ENCODE data around the gene MX2. TPM values are rescaled to one million over a fixed set of nuclear protein-coding genes. Genes with fewer than 3 reads are reported as not detected.
"Not testable (repeated sequence)": the region's sequence is repeated elsewhere in the genome, so short reads cannot be mapped to it uniquely, and the experiment has no call there.

MX2 gene
- total RNA-seq: 1 to 10 TPM; 3.2 to 6.1 (median 5.1) TPM

DNA sequence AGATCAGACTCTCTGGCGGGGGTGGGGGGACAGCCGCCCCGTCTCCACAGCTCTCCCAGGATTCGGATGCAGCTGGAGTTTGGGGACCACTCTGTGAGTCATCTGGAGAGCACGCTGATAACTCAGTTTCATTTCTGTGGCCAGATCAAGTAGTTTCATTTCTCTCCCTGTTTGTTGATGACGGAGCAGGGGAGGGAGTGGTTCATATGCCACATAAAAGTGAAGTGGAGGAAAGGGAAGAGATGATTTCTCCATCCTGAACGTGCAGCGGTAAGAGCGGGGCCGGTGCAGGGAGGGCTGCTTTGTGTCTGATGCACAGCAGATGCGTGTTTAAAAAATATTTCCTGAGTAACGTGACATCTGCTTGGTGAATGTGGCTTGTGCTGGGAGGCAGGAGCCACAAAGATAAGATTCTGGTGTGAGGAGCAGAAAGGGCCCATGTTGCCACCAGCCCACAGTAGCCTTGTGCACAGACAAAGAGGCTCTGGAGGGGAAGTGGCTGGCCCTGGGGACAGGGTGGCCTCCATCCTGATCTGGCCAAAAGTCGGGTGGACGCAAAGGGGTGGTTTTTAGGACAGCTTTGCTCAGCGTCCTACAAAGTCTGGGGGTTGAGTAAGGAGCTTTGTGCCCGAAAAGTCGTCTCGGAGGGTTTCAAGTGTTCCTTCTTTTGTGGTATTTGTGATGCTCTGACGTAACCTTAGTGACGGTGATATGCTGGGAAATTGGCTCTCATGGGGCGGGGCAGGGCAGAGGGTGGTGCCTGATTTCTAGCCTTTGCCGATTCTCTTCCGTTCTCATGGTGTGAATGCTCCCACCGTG is at the start of gene MX2:
Gene MX2 (plus strand): TSS at position 242 of the 819 bp plus-strand sequence. CDS start 14,880 bp downstream, outside the sequence.
- H3K27me3 ChIP-seq: no peaks in the 10 kb centered on the region
- TF ChIP-seq POLR2AphosphoS5 (IDR thresholded peaks at IDR 0.05) (no peak), POLR2A (IDR thresholded peaks at IDR 0.05) (peak in 1 of 2 donors; percentile 53)
- 42% methylated on average over 24 of the region's 24 CpGs for WGBS
- H3K9me3 ChIP-seq: no peaks in the 10 kb centered on the region
- H3K36me3 ChIP-seq: no peaks in the 10 kb centered on the region
- H3K27ac ChIP-seq: peak within 1 kb of the TSS; percentile 89
- peak; percentile 89 for DNase-seq (ENCODE audit: low spot score in 2 of 2)
- peaks cover 44% of the 10 kb centered on the region for H3K4me1 ChIP-seq
- peak within 1 kb of the TSS; percentile 43 for H3K4me3 ChIP-seq

DNA sequence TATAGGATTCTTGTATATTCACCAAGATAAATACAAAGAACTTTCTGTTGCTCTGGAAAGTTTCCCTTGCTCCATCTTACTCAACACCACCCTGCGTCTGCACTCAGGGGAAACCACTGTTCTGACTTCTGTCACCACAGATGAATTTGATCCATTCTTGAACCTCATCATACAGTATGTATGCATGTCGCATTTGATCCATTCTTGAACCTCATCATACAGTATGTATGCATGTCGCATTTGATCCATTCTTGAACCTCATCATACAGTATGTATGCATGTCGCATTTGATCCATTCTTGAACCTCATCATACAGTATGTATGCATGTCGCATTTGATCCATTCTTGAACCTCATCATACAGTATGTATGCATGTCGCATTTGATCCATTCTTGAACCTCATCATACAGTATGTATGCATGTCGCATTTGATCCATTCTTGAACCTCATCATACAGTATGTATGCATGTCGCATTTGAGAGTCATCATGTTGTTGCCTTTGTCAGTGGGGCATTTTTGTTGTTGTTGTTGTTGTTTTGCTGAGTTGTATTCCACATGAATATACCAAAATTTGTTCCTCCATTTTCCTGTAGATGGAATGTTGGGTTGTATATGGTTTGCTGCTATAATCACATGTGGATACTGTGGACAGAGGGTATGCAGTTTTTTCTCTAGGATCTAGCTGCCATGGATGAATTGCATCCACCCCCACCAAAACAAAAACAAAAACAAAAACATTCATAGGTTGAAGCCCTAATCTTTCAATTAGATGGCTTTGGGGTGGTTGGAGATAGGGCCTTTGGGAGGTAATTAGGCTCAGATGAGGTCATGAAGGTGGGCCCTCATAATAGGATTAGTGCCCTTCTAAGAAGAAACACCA is 48.3 kb upstream of the MX2 start:
- peaks cover 13% of the 10 kb centered on the region for H3K4me1 ChIP-seq
- not testable (repeated sequence) for H3K4me3 ChIP-seq; H3K36me3 ChIP-seq; H3K9me3 ChIP-seq; H3K27ac ChIP-seq; DNase-seq (ENCODE audit: low spot score in 2 of 2)
- peaks cover 37% of the 10 kb centered on the region for H3K27me3 ChIP-seq
- 96% methylated on average over 6 of the region's 8 CpGs for WGBS

- no peaks in the 10 kb centered on the region for H3K36me3 ChIP-seq
- no peak for DNase-seq (ENCODE audit: low spot score in 2 of 2)
- peaks cover 13% of the 10 kb centered on the region for H3K4me1 ChIP-seq
- no peak overlapping the region for H3K27ac ChIP-seq
- 95% methylated on average over 6 of the region's 6 CpGs for WGBS
- H3K4me3 ChIP-seq: no peak overlapping the region
- H3K9me3 ChIP-seq: no peaks in the 10 kb centered on the region
- TF ChIP-seq, protein P1, sequence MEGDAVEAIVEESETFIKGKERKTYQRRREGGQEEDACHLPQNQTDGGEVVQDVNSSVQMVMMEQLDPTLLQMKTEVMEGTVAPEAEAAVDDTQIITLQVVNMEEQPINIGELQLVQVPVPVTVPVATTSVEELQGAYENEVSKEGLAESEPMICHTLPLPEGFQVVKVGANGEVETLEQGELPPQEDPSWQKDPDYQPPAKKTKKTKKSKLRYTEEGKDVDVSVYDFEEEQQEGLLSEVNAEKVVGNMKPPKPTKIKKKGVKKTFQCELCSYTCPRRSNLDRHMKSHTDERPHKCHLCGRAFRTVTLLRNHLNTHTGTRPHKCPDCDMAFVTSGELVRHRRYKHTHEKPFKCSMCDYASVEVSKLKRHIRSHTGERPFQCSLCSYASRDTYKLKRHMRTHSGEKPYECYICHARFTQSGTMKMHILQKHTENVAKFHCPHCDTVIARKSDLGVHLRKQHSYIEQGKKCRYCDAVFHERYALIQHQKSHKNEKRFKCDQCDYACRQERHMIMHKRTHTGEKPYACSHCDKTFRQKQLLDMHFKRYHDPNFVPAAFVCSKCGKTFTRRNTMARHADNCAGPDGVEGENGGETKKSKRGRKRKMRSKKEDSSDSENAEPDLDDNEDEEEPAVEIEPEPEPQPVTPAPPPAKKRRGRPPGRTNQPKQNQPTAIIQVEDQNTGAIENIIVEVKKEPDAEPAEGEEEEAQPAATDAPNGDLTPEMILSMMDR (IDR thresholded peaks at IDR 0.05): no peak
- TF ChIP-seq POLR2AphosphoS5 (IDR thresholded peaks at IDR 0.05) (no peak), POLR2A (IDR thresholded peaks at IDR 0.05) (no peak), EP300 (IDR thresholded peaks at IDR 0.05) (no peak)
- H3K27me3 ChIP-seq: peaks cover 16% of the 10 kb centered on the region
Observed at GRCh38 chr21:41315726-41316125, 46.1 kb upstream of the MX2 start.

- peak in 1 of 2 donors; percentile 68 for DNase-seq (ENCODE audit: low spot score in 2 of 2)
- TF ChIP-seq, protein P1 (IDR thresholded peaks at IDR 0.05): no peak
- TF ChIP-seq POLR2A (IDR thresholded peaks at IDR 0.05) (no peak), EP300 (IDR thresholded peaks at IDR 0.05) (no peak), POLR2AphosphoS5 (IDR thresholded peaks at IDR 0.05) (no peak)
- Histone ChIP-seq H3K27me3 (peaks cover 16% of the 10 kb centered on the region), H3K4me1 (peaks cover 13% of the 10 kb centered on the region), H3K4me3 (peak within 1 kb of the TSS; percentile 45), H3K9me3 (no peaks in the 10 kb centered on the region), H3K36me3 (no peaks in the 10 kb centered on the region), H3K27ac (peak within 1 kb of the TSS; percentile 34)
- 10% methylated on average over 8 of the region's 55 CpGs for WGBS
Observed at GRCh38 chr21:41316200-41317062, 45.4 kb upstream of the MX2 start, which contains the start of gene FAM3B. Gene FAM3B (plus strand): TSS chr21:41316801. CDS start chr21:41316880, 79 bp downstream.

DNA sequence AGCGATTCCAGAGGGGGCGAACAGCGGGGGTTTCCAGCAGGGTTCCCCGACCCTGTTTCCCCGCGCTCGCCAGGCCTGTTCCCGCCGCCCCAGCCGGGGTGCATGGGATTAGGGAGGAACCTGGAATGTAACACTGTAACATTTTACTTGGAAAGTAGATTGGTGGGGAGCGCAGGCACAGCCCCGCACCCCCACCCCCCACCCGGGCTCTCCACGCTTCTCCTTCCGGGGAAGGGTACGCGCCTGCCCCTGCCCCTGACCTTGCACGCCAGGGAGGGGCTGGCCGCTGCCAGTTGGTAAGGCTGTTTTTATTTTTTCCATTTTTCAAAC is 44.8 kb upstream of the MX2 start:
- no peaks in the 10 kb centered on the region for H3K36me3 ChIP-seq
- H3K4me1 ChIP-seq: peaks cover 13% of the 10 kb centered on the region
- no peaks in the 10 kb centered on the region for H3K9me3 ChIP-seq
- H3K4me3 ChIP-seq: peak overlapping the region; percentile 45
- DNase-seq (ENCODE audit: low spot score in 2 of 2): no peak
- TF ChIP-seq POLR2A (IDR thresholded peaks at IDR 0.05) (no peak), EP300 (IDR thresholded peaks at IDR 0.05) (no peak), POLR2AphosphoS5 (IDR thresholded peaks at IDR 0.05) (no peak)
- TF ChIP-seq, protein P1 (IDR thresholded peaks at IDR 0.05): no peak
- peak overlapping the region; percentile 34 for H3K27ac ChIP-seq
- WGBS: 35% methylated on average over 7 of the region's 19 CpGs
- H3K27me3 ChIP-seq: peaks cover 16% of the 10 kb centered on the region
